ENCODE measurements around the gene MLPH. TPM values are rescaled to one million over a fixed set of nuclear protein-coding genes. Genes with fewer than 3 reads are reported as not detected.

MLPH gene
- total and polyA plus RNA-seq, 4 donors, result 1.6 to 25.9 (median 22.3) TPM

DNA sequence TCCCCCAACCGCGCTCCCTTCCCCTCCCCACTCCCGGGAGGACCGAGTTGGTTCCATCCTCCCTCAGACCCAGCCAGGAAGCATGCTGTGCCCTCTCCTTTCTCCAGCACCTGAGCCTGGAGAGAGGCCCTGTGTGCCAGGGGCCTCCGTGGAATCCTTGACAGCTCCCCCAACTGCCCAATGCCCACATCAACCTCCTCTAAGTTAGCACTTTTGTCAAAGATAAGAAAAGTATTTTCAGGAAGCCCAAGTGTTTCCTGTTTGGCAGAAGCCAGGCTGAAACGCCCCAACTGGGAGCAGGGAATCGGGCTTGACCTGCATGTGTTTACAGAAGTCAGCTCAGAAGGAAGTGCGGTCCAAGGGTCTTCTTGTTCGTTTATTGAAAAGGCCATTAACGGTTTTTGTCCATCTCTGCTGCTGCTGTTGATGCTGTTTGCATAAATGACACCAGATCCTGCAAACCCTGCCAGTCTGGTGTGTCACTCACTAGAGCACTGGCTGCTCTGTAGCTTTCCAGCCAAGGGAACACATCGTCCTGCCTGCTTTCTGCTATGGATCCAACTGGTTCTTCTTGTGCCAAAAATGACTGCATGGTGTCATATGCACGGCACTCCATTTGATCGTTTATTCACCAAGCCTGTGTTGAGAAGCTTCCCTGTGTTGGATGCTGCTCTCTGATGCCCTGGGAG lies 37.7 kb upstream of the MLPH start:
- Histone ChIP-seq H3K4me3 (ENCODE audit: low read depth in 1 of 3, low read length in 3 of 3) (no peak overlapping the region), H3K27ac (ENCODE audit: low read depth in 1 of 2, low read length in 2 of 2) (peak overlapping the region in 1 of 2 donors; percentile 14), H3K9ac (ENCODE audit: low read depth in 1 of 2, low read length in 2 of 2) (no peak overlapping the region), H3K9me3 (ENCODE audit: control insufficient read depth in 4 of 4, low read length in 3 of 4) (no peaks in the 10 kb centered on the region), H3K27me3 (ENCODE audit: control insufficient read depth in 4 of 4, insufficient read depth in 4 of 4, low read length in 3 of 4) (peaks cover 0 to 3% (median 0%) of the 10 kb centered on the region in 4 donors), H3K36me3 (ENCODE audit: control insufficient read depth in 4 of 4, insufficient read depth in 3 of 4, low read depth in 1 of 4, low read length in 3 of 4) (no peaks in the 10 kb centered on the region), H3K4me1 (ENCODE audit: control insufficient read depth in 4 of 4, insufficient read depth in 4 of 4, low read length in 3 of 4) (no peaks in the 10 kb centered on the region)
- no peak for DNase-seq (ENCODE audit: low spot score)
- WGBS, result 42% methylated on average over 13 of the region's 13 CpGs
- TF ChIP-seq RXRA (IDR thresholded peaks at IDR 0.05) (no peak), NR2F2 (IDR thresholded peaks at IDR 0.05) (peak; percentile 76), YY1 (IDR thresholded peaks at IDR 0.05) (no peak), EGR1 (IDR thresholded peaks at IDR 0.05; ENCODE audit: low read depth in 2 of 2) (no peak), FOXA2 (IDR thresholded peaks at IDR 0.05) (no peak), JUND (IDR thresholded peaks at IDR 0.05) (no peak), FOXA1 (IDR thresholded peaks at IDR 0.05) (no peak), SP1 (IDR thresholded peaks at IDR 0.05) (peak; percentile 68), RAD21 (IDR thresholded peaks at IDR 0.05) (peak in 1 of 2 donors; percentile 9)
- TF ChIP-seq, protein P1, sequence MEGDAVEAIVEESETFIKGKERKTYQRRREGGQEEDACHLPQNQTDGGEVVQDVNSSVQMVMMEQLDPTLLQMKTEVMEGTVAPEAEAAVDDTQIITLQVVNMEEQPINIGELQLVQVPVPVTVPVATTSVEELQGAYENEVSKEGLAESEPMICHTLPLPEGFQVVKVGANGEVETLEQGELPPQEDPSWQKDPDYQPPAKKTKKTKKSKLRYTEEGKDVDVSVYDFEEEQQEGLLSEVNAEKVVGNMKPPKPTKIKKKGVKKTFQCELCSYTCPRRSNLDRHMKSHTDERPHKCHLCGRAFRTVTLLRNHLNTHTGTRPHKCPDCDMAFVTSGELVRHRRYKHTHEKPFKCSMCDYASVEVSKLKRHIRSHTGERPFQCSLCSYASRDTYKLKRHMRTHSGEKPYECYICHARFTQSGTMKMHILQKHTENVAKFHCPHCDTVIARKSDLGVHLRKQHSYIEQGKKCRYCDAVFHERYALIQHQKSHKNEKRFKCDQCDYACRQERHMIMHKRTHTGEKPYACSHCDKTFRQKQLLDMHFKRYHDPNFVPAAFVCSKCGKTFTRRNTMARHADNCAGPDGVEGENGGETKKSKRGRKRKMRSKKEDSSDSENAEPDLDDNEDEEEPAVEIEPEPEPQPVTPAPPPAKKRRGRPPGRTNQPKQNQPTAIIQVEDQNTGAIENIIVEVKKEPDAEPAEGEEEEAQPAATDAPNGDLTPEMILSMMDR (IDR thresholded peaks at IDR 0.05; ENCODE audit: low read depth, low read length, missing input control), result no peak
- TF ChIP-seq, protein P2, sequence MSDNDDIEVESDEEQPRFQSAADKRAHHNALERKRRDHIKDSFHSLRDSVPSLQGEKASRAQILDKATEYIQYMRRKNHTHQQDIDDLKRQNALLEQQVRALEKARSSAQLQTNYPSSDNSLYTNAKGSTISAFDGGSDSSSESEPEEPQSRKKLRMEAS (IDR thresholded peaks at IDR 0.05), result no peak
- TF ChIP-seq, protein P3, sequence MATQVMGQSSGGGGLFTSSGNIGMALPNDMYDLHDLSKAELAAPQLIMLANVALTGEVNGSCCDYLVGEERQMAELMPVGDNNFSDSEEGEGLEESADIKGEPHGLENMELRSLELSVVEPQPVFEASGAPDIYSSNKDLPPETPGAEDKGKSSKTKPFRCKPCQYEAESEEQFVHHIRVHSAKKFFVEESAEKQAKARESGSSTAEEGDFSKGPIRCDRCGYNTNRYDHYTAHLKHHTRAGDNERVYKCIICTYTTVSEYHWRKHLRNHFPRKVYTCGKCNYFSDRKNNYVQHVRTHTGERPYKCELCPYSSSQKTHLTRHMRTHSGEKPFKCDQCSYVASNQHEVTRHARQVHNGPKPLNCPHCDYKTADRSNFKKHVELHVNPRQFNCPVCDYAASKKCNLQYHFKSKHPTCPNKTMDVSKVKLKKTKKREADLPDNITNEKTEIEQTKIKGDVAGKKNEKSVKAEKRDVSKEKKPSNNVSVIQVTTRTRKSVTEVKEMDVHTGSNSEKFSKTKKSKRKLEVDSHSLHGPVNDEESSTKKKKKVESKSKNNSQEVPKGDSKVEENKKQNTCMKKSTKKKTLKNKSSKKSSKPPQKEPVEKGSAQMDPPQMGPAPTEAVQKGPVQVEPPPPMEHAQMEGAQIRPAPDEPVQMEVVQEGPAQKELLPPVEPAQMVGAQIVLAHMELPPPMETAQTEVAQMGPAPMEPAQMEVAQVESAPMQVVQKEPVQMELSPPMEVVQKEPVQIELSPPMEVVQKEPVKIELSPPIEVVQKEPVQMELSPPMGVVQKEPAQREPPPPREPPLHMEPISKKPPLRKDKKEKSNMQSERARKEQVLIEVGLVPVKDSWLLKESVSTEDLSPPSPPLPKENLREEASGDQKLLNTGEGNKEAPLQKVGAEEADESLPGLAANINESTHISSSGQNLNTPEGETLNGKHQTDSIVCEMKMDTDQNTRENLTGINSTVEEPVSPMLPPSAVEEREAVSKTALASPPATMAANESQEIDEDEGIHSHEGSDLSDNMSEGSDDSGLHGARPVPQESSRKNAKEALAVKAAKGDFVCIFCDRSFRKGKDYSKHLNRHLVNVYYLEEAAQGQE (IDR thresholded peaks at IDR 0.05), result no peak

DNA sequence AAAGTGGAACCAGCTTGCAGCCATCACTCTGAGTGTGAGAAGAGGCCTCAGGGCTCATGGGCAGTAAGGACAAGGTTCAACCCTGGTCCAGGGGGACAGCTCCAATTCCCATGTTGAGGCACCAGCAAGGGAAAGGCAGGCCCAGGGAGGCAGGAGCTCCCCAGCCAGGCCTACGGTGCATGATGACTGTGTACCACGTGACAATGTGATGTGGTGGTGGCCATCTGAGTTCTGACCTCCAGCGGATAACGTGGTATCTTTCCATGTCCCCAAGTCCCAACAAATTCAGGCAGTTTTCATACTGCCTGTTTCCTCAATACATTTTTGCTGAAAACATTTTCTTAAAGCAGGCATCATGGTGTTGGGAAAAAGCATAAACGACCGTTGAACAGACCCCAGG lies 36.9 kb upstream of the MLPH start:
- Histone ChIP-seq H3K27me3 (ENCODE audit: control insufficient read depth in 4 of 4, insufficient read depth in 4 of 4, low read length in 3 of 4) (peaks cover 0 to 3% (median 0%) of the 10 kb centered on the region in 4 donors), H3K4me3 (ENCODE audit: low read depth in 1 of 3, low read length in 3 of 3) (no peak overlapping the region), H3K27ac (ENCODE audit: low read depth in 1 of 2, low read length in 2 of 2) (peak overlapping the region in 1 of 2 donors; percentile 14), H3K4me1 (ENCODE audit: control insufficient read depth in 4 of 4, insufficient read depth in 4 of 4, low read length in 3 of 4) (no peaks in the 10 kb centered on the region), H3K9ac (ENCODE audit: low read depth in 1 of 2, low read length in 2 of 2) (no peak overlapping the region), H3K9me3 (ENCODE audit: control insufficient read depth in 4 of 4, low read length in 3 of 4) (no peaks in the 10 kb centered on the region), H3K36me3 (ENCODE audit: control insufficient read depth in 4 of 4, insufficient read depth in 3 of 4, low read depth in 1 of 4, low read length in 3 of 4) (no peaks in the 10 kb centered on the region)
- DNase-seq (ENCODE audit: low spot score), result no peak
- 91% methylated on average over 6 of the region's 6 CpGs for WGBS
- TF ChIP-seq EGR1 (IDR thresholded peaks at IDR 0.05; ENCODE audit: low read depth in 2 of 2) (no peak), FOXA1 (IDR thresholded peaks at IDR 0.05) (no peak), RAD21 (IDR thresholded peaks at IDR 0.05) (no peak), RXRA (IDR thresholded peaks at IDR 0.05) (no peak), SP1 (IDR thresholded peaks at IDR 0.05) (no peak), TAF1 (conservative IDR thresholded peaks at IDR 0.05) (no peak), JUND (IDR thresholded peaks at IDR 0.05) (no peak), ATF3 (IDR thresholded peaks at IDR 0.05) (no peak), HNF4A (conservative IDR thresholded peaks at IDR 0.05) (no peak)
- TF ChIP-seq, protein P3 (IDR thresholded peaks at IDR 0.05), result no peak
- TF ChIP-seq, protein P2 (IDR thresholded peaks at IDR 0.05), result no peak
- TF ChIP-seq, protein P1 (IDR thresholded peaks at IDR 0.05; ENCODE audit: low read depth, low read length, missing input control), result no peak
